B cell (primary cell): ENCODE results near the gene KRTCAP2. TPM values are rescaled to one million over a fixed set of nuclear protein-coding genes. Genes with fewer than 3 reads are reported as not detected.

ENCODE experiments used
- ATAC-seq: fragments of 200-7000 bp; cut with Tn5 transposase; one replicate; pipeline ENCODE4 v1.10.0; 2021; ENCODE audit warnings: low read depth, mild to moderate bottlenecking, moderate number of reproducible peaks, moderate library complexity
- CTCF ChIA-PET: fragments of 350-600 bp; sonication (Branson Sonifier 250); formaldehyde crosslinking; loops from one replicate; lab custom pipeline; 2021; ENCODE audit warnings: antibody characterized with exemption, inconsistent platforms; lab: Charles Lee
- POLR2A ChIA-PET: fragments of 350-600 bp; sonication (Branson Sonifier 250); formaldehyde crosslinking; loops from one replicate; lab custom pipeline; 2021; ENCODE audit warnings: antibody characterized with exemption; lab: Charles Lee
- DNase-seq: peaks from one replicate; pipeline ENCODE4 v3.0.0; 2013
- H2AFZ ChIP-seq: 2 replicates; pipeline ENCODE4 v1.6.1; 2012; ENCODE audit warnings: mild to moderate bottlenecking, low read depth, low read length; ENCODE audit not compliant: insufficient read depth, poor library complexity, severe bottlenecking
- H3K27ac ChIP-seq, 2 donors: 1 replicate in 1 of 2; 2 replicates in 1 of 2; pipeline ENCODE4 v1.5.1; 2012 to 2013; ENCODE audit warnings: low read length in 2 of 2, mild to moderate bottlenecking in 2 of 2, moderate library complexity in 1 of 2
- H3K27me3 ChIP-seq, 4 experiments: fragments of 200-600 bp in 1 of 4; sonication (generic) in 1 of 4; replicated peaks in 1 of 4; 1 replicate in 2 of 4; 2 replicates in 2 of 4; pipeline versions ENCODE4 v1.6.1 to v1.7.0; 2013 to 2016; ENCODE audit warnings: low read length in 3 of 4, mild to moderate bottlenecking in 2 of 4, mixed read lengths in 1 of 4, moderate library complexity in 1 of 4; ENCODE audit not compliant: insufficient read depth in 4 of 4, control insufficient read depth in 3 of 4; ENCODE audit errors: control extremely low read depth in 1 of 4
- H3K36me3 ChIP-seq, 2 experiments: replicated peaks in 1 of 2; 1 replicate in 1 of 2; 2 replicates in 1 of 2; pipeline versions ENCODE4 v1.6.1 to v1.7.1; 2013; ENCODE audit warnings: low read length in 1 of 2; ENCODE audit not compliant: insufficient read depth in 2 of 2, control insufficient read depth in 1 of 2; ENCODE audit errors: control extremely low read depth in 1 of 2, extremely low read depth in 1 of 2
- H3K4me1 ChIP-seq, 2 donors: fragments of 200-600 bp in 1 of 2; sonication (generic) in 1 of 2; 1 replicate in 1 of 2; 2 replicates in 1 of 2; pipeline versions ENCODE4 v1.5.1 to v1.6.1; 2013 to 2017; ENCODE audit warnings: low read length in 2 of 2; ENCODE audit not compliant: control insufficient read depth in 2 of 2, insufficient read depth in 2 of 2
- H3K4me2 ChIP-seq: replicated peaks from 2 replicates; pipeline ENCODE3; 2012; ENCODE audit warnings: mild to moderate bottlenecking, low read depth, low read length; ENCODE audit not compliant: poor library complexity, severe bottlenecking
- H3K4me3 ChIP-seq, 5 experiments: fragments of 200-600 bp in 1 of 5; sonication (generic) in 1 of 5; 1 replicate in 3 of 5; 2 replicates in 2 of 5; pipeline versions ENCODE4 v1.5.1 to v1.7.0; 2011 to 2016; ENCODE audit warnings: low read length in 4 of 5, mild to moderate bottlenecking in 4 of 5, low read depth in 2 of 5, control low read depth in 1 of 5, moderate library complexity in 1 of 5; ENCODE audit not compliant: insufficient read depth in 1 of 5; ENCODE audit errors: control extremely low read depth in 1 of 5, extremely low read depth in 1 of 5
- H3K79me2 ChIP-seq: fragments of 200-600 bp; sonication (generic); one replicate; pipeline ENCODE4 v1.6.0; 2016; ENCODE audit warnings: low read length; ENCODE audit not compliant: control insufficient read depth, insufficient read depth
- H3K9ac ChIP-seq: fragments of 200-600 bp; sonication (generic); 2 replicates; pipeline ENCODE4 v1.6.1; 2017; ENCODE audit warnings: mild to moderate bottlenecking, low read length, moderate library complexity
- H3K9me3 ChIP-seq, 3 donors: one replicate each; pipeline versions ENCODE4 v1.6.1 to v1.7.1; 2013; ENCODE audit warnings: low read length in 2 of 3; ENCODE audit not compliant: control insufficient read depth in 2 of 3, insufficient read depth in 1 of 3; ENCODE audit errors: control extremely low read depth in 1 of 3
- H4K20me1 ChIP-seq: 2 replicates; pipeline ENCODE4 v1.6.0; 2012; ENCODE audit warnings: mild to moderate bottlenecking, low read length; ENCODE audit not compliant: insufficient read depth, control insufficient read depth, poor library complexity, severe bottlenecking
- H3K27ac Mint-ChIP-seq: one replicate; pipeline ENCODE4 v1.8.0; 2021; ENCODE audit warnings: mixed read lengths
- H3K27me3 Mint-ChIP-seq: one replicate; pipeline ENCODE4 v1.8.0; 2021; ENCODE audit warnings: mixed read lengths
- H3K4me1 Mint-ChIP-seq: one replicate; pipeline ENCODE4 v1.8.0; 2021; ENCODE audit warnings: mixed read lengths
- H3K4me3 Mint-ChIP-seq: one replicate; pipeline ENCODE4 v1.8.0; 2021; ENCODE audit warnings: mixed read lengths
- H3K9me3 Mint-ChIP-seq: one replicate; pipeline ENCODE4 v1.8.0; 2022; ENCODE audit warnings: mixed read lengths; ENCODE audit not compliant: insufficient read depth
- EZH2 ChIP-seq: IDR thresholded peaks from 2 replicates; pipeline ENCODE4 v1.6.1; 2012; ENCODE audit warnings: borderline replicate concordance, low read depth, mild to moderate bottlenecking, moderate library complexity, low read length; ENCODE audit not compliant: insufficient read depth, poor library complexity, severe bottlenecking
- WGBS: methylation state at CpG from one replicate; pipeline ENCODE4 v1.1.5; 2013; ENCODE audit warnings: missing lambda C conversion rate; ENCODE audit not compliant: insufficient coverage; 5-methylcytosine and 5-hydroxymethylcytosine counted together
- intact Hi-C: fragments of 100-400 bp; cut with micrococcal nuclease; formaldehyde crosslinking; loops from one replicate; pipeline ENCODE4 v1.10.0; 2022
- polyA plus RNA-seq: library from polyadenylated mRNA; depleted of rRNA; stranded (reverse); fragments of >200 nt; gene quantifications from 2 replicates; pipeline ENCODE4 v1.2.3, GENCODE V29; 2012
- total RNA-seq, 2 donors: library from RNA; stranded (reverse); fragments of 120-200 nt in 1 of 2; gene quantifications; 1 replicate in 1 of 2; 2 replicates in 1 of 2; pipeline versions ENCODE4 v1.2.3 to v1.2.4, GENCODE V29; 2013 to 2022
- TF ChIP-seq, protein P1 (sequence below): fragments of 200-600 bp; IDR thresholded peaks from one replicate; pipeline ENCODE4 v1.8.0; 2022; ENCODE audit warnings: antibody characterized with exemption, mild to moderate bottlenecking

The KRTCAP2 gene
- total and polyA plus RNA-seq, 2 donors (not counting 1 experiment from before 2014, with no cell fraction given), result 151 to 259 TPM

GRCh38 chr1:155173478-155174323 is 597 bp upstream of the KRTCAP2 start, which contains the start of gene TRIM46:
Gene TRIM46 (plus strand): TSS chr1:155173849. CDS start chr1:155173967, 118 bp downstream.
- Mint-ChIP-seq H3K9me3 (no peaks in the 10 kb centered on the region), H3K4me3 (peak within 1 kb of the TSS; percentile 97), H3K27me3 (no peaks in the 10 kb centered on the region), H3K4me1 (peaks cover 39% of the 10 kb centered on the region), H3K27ac (peak within 1 kb of the TSS; percentile 98)
- H3K4me1 ChIP-seq, result peaks cover 24 to 33% of the 10 kb centered on the region in 2 donors
- CTCF ChIA-PET, result interaction anchor here (0.7 to 12.7 kb wide), 42 partner anchors 10 to 357 kb away, joined by 3 to 307 read pairs (median 4); partner anchors contain the start of genes EFNA3, EFNA4, FLAD1 and MTX1
- intact Hi-C loops, result loop anchor here (2.0 to 5.0 kb wide), 4 partner anchors 69 to 615 kb away; partner anchors contain the start of genes CKS1B, SHC1 and UBE2Q1
- DNase-seq, result no peak
- peak; percentile 19 for ATAC-seq
- peak within 1 kb of the TSS; percentile 78 for H3K4me2 ChIP-seq
- H4K20me1 ChIP-seq, result no peaks in the 10 kb centered on the region
- under 1% methylated on average over 31 of the region's 38 CpGs for WGBS
- H3K27ac ChIP-seq, result peak within 1 kb of the TSS; percentile 89 to 92
- peak within 1 kb of the TSS; percentile 97 for H2AFZ ChIP-seq
- POLR2A ChIA-PET, result interaction anchor here (0.7 to 2.4 kb wide), 11 partner anchors 11 to 901 kb away, joined by 3 to 15 read pairs (median 8); partner anchors contain the start of genes DPM3, EFNA1 and HAX1
- peak within 1 kb of the TSS; percentile 2 to 95 (median 73) for H3K4me3 ChIP-seq
- no peaks in the 10 kb centered on the region for H3K9me3 ChIP-seq
- TF ChIP-seq, protein P1, sequence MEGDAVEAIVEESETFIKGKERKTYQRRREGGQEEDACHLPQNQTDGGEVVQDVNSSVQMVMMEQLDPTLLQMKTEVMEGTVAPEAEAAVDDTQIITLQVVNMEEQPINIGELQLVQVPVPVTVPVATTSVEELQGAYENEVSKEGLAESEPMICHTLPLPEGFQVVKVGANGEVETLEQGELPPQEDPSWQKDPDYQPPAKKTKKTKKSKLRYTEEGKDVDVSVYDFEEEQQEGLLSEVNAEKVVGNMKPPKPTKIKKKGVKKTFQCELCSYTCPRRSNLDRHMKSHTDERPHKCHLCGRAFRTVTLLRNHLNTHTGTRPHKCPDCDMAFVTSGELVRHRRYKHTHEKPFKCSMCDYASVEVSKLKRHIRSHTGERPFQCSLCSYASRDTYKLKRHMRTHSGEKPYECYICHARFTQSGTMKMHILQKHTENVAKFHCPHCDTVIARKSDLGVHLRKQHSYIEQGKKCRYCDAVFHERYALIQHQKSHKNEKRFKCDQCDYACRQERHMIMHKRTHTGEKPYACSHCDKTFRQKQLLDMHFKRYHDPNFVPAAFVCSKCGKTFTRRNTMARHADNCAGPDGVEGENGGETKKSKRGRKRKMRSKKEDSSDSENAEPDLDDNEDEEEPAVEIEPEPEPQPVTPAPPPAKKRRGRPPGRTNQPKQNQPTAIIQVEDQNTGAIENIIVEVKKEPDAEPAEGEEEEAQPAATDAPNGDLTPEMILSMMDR, result peak; percentile 53
- TF ChIP-seq EZH2, result no peak
- peaks cover 0 to 20% of the 10 kb centered on the region in 2 experiments for H3K36me3 ChIP-seq
- H3K27me3 ChIP-seq, result no peaks in the 10 kb centered on the region
- peak within 1 kb of the TSS; percentile 91 for H3K9ac ChIP-seq
- peaks cover 39% of the 10 kb centered on the region for H3K79me2 ChIP-seq
